HepG2 (cell line): ENCODE results near the gene HORMAD2. TPM values are rescaled to one million over a fixed set of nuclear protein-coding genes. Genes with fewer than 3 reads are reported as not detected.

Source experiments
- AHR ChIP-seq: IDR thresholded peaks from 2 replicates; pipeline ENCODE4 v1.6.1; 2018; ENCODE audit warnings: missing genetic modification reagents, missing compliant biosample characterization
- CHD2 ChIP-seq: IDR thresholded peaks from 2 replicates; pipeline ENCODE4 v1.6.1; 2011; ENCODE audit warnings: low read depth, low read length, improper control_type of control experiment
- HCFC1 ChIP-seq: fragments of 150-350 bp; IDR thresholded peaks from 2 replicates; pipeline ENCODE4 v1.6.1; 2014; ENCODE audit warnings: low read depth, low read length
- HDAC2 ChIP-seq: sonication (generic); formaldehyde crosslinking; IDR thresholded peaks from 2 replicates; pipeline ENCODE4 v1.4.0; 2020; ENCODE audit warnings: missing genetic modification reagents
- ISL2 ChIP-seq: sonication (generic); formaldehyde crosslinking; IDR thresholded peaks from 2 replicates; pipeline ENCODE4 v1.5.0; 2020; ENCODE audit warnings: missing genetic modification reagents
- MEF2D ChIP-seq: sonication (generic); formaldehyde crosslinking; IDR thresholded peaks from 2 replicates; pipeline ENCODE4 v1.5.1; 2020; ENCODE audit warnings: mild to moderate bottlenecking, missing genetic modification reagents
- MEIS2 ChIP-seq: sonication (generic); formaldehyde crosslinking; IDR thresholded peaks from 2 replicates; pipeline ENCODE4 v1.9.0; 2021; ENCODE audit warnings: mild to moderate bottlenecking, missing genetic modification reagents
- MYC ChIP-seq: sonication (generic); formaldehyde crosslinking; IDR thresholded peaks from 2 replicates; pipeline ENCODE4 v1.9.0; 2021; ENCODE audit warnings: missing genetic modification reagents, borderline replicate concordance
- NFE2L1 ChIP-seq: sonication (generic); formaldehyde crosslinking; IDR thresholded peaks from 2 replicates; pipeline ENCODE4 v1.4.0; 2020; ENCODE audit warnings: missing genetic modification reagents, mild to moderate bottlenecking, borderline replicate concordance
- NR3C1 ChIP-seq: sonication (generic); formaldehyde crosslinking; IDR thresholded peaks from 2 replicates; pipeline ENCODE4 v1.4.0; 2020; ENCODE audit warnings: missing genetic modification reagents
- RBFOX2 ChIP-seq: fragments of 200-400 bp; formaldehyde crosslinking; IDR thresholded peaks from 2 replicates; pipeline ENCODE4 v1.6.1; 2017; ENCODE audit warnings: low read depth, mild to moderate bottlenecking, low read length
- SCMH1 ChIP-seq: sonication (generic); formaldehyde crosslinking; IDR thresholded peaks from 2 replicates; pipeline ENCODE4 v1.9.0; 2021; ENCODE audit warnings: missing genetic modification reagents, mild to moderate bottlenecking, borderline replicate concordance
- SRSF4 ChIP-seq: fragments of 200-400 bp; formaldehyde crosslinking; IDR thresholded peaks from one replicate; pipeline ENCODE4 v1.6.1; 2018; ENCODE audit warnings: mild to moderate bottlenecking, low read depth, low read length, moderate library complexity; ENCODE audit not compliant: poor library complexity, severe bottlenecking
- STAT5B ChIP-seq: sonication (generic); formaldehyde crosslinking; IDR thresholded peaks from 2 replicates; pipeline ENCODE4 v1.4.0; 2020; ENCODE audit warnings: missing genetic modification reagents
- TARDBP ChIP-seq: sonication (generic); formaldehyde crosslinking; IDR thresholded peaks from 2 replicates; pipeline ENCODE4 v1.8.0; 2022; ENCODE audit warnings: mild to moderate bottlenecking, missing genetic modification reagents
- TBL1XR1 ChIP-seq: fragments of 150-350 bp; IDR thresholded peaks from 2 replicates; pipeline ENCODE4 v1.6.1; 2014; ENCODE audit warnings: borderline replicate concordance, low read length; ENCODE audit not compliant: partially characterized antibody
- TBX3 ChIP-seq: fragments of 450-650 bp; IDR thresholded peaks from 2 replicates; pipeline ENCODE4 v1.6.1; 2017; ENCODE audit warnings: antibody characterized with exemption, mild to moderate bottlenecking, inconsistent platforms, borderline replicate concordance
- ZFP62 ChIP-seq: sonication (generic); formaldehyde crosslinking; IDR thresholded peaks from 2 replicates; pipeline ENCODE4 v1.4.0; 2020; ENCODE audit warnings: missing genetic modification reagents
- ZNF143 ChIP-seq: sonication (generic); formaldehyde crosslinking; IDR thresholded peaks from 2 replicates; pipeline ENCODE4 v1.4.0; 2020; ENCODE audit warnings: missing genetic modification reagents
- ZNF350 ChIP-seq: sonication (generic); formaldehyde crosslinking; IDR thresholded peaks from 2 replicates; pipeline ENCODE4 v1.4.0; 2020; ENCODE audit warnings: mild to moderate bottlenecking, low read depth, missing genetic modification reagents, borderline replicate concordance
- ZNF546 ChIP-seq: sonication (generic); formaldehyde crosslinking; conservative IDR thresholded peaks from 2 replicates; pipeline ENCODE4 v1.8.1; 2023; ENCODE audit warnings: mild to moderate bottlenecking, missing genetic modification reagents
- ZNF589 ChIP-seq: sonication (generic); formaldehyde crosslinking; conservative IDR thresholded peaks from 2 replicates; pipeline ENCODE4 v1.8.0; 2022; ENCODE audit warnings: mild to moderate bottlenecking, moderate library complexity, missing genetic modification reagents
- ZNF605 ChIP-seq: sonication (generic); formaldehyde crosslinking; IDR thresholded peaks from 2 replicates; pipeline ENCODE4 v1.8.0; 2022; ENCODE audit warnings: mild to moderate bottlenecking, missing genetic modification reagents
- ZNF737 ChIP-seq: sonication (generic); formaldehyde crosslinking; IDR thresholded peaks from 2 replicates; pipeline ENCODE4 v1.5.0; 2020; ENCODE audit warnings: missing genetic modification reagents, mild to moderate bottlenecking, borderline replicate concordance
- polyA plus RNA-seq, 8 experiments: library from polyadenylated mRNA; depleted of rRNA in 3 of 8; stranded (reverse) in 7 of 8; unstranded in 1 of 8; fragments of >200 nt; fragmentation: Illumina TruSeq in 4 of 8; extraction: Trizol in 4 of 8; gene quantifications; 2 replicates each; pipeline versions ENCODE4 v1.2.1 to v1.2.3, GENCODE V29; 2011 to 2016; ENCODE audit warnings: low read depth in 4 of 8, missing spikeins in 1 of 8, mixed read lengths in 1 of 8; ENCODE audit not compliant: insufficient read depth in 1 of 8
- total RNA-seq, 5 experiments: library from RNA; depleted of rRNA; stranded (reverse); fragments of >200 nt; fragmentation: Illumina TruSeq; extraction: Trizol; gene quantifications; 2 replicates each; pipeline ENCODE4 v1.2.3, GENCODE V29; 2016; ENCODE audit warnings: low read depth in 1 of 5
- TF ChIP-seq, protein P1 (sequence below): sonication (generic); formaldehyde crosslinking; conservative IDR thresholded peaks from 2 replicates; pipeline ENCODE4 v1.4.0; 2020; ENCODE audit warnings: missing genetic modification reagents
- TF ChIP-seq, protein P2 (sequence below): sonication (generic); formaldehyde crosslinking; IDR thresholded peaks from 2 replicates; pipeline ENCODE4 v1.5.1; 2020; ENCODE audit warnings: mild to moderate bottlenecking, missing genetic modification reagents, borderline replicate concordance
- TF ChIP-seq, protein P3 (sequence below): sonication (generic); formaldehyde crosslinking; IDR thresholded peaks from 2 replicates; pipeline ENCODE4 v1.4.0; 2020; ENCODE audit warnings: missing genetic modification reagents

HORMAD2 gene
- total and polyA plus RNA-seq, 2 of the 13 experiments (the other 11 are each of a cell fraction or from before 2014, with no cell fraction given), result not detected

DNA sequence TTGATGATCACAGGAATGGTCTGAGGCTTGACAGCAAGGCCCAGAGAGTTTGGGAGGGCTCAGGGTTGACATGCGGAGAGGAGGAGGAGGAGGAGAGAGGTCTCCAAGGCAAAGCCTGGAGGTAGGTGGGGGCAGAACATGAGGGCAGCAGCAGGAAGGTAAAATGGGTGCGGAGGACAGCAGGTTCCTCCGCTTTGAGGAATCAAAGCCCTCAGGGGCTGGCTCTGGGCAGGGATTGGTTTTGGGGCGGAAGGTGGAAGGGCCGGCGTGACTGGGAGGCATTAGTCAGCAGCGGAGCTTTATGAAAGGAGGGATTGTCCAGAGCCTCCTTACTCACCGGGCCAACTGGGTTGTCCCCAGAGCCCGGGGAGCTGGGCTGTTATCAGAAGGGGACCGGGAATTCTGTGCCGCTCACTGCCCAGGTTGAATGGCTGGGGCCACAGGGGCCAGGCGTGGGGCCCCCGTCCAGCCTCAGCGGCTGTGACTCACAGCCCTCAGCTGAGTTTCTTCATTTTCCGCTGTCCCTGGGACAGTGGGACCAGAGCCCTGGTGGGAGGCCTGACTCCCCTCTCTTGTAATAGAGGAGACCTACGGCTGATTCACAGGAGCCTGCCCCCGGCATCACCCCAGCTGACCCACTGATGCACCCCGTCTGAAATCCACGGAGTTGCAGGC lies 130.1 kb downstream of the HORMAD2 start (continued):
- TF ChIP-seq, protein P1, sequence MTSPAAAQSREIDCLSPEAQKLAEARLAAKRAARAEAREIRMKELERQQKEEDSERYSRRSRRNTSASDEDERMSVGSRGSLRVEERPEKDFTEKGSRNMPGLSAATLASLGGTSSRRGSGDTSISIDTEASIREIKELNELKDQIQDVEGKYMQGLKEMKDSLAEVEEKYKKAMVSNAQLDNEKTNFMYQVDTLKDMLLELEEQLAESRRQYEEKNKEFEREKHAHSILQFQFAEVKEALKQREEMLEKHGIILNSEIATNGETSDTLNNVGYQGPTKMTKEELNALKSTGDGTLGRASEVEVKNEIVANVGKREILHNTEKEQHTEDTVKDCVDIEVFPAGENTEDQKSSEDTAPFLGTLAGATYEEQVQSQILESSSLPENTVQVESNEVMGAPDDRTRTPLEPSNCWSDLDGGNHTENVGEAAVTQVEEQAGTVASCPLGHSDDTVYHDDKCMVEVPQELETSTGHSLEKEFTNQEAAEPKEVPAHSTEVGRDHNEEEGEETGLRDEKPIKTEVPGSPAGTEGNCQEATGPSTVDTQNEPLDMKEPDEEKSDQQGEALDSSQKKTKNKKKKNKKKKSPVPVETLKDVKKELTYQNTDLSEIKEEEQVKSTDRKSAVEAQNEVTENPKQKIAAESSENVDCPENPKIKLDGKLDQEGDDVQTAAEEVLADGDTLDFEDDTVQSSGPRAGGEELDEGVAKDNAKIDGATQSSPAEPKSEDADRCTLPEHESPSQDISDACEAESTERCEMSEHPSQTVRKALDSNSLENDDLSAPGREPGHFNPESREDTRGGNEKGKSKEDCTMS, result no peak
- no peak for TF ChIP-seq MEF2D (CRISPR knock-in tag)
- TF ChIP-seq ISL2 (CRISPR knock-in tag), result peak; percentile 40; the same call in 1 of the 2 replicates
- no peak for TF ChIP-seq STAT5B
- TF ChIP-seq AHR, result no peak
- TF ChIP-seq HDAC2 (CRISPR knock-in tag), result peak; percentile 49; the same call in 1 of the 2 replicates
- TF ChIP-seq ZNF589, result no peak
- no peak for TF ChIP-seq TBX3
- TF ChIP-seq TARDBP (CRISPR knock-in tag), result no peak
- TF ChIP-seq HCFC1, result no peak
- TF ChIP-seq, protein P2, sequence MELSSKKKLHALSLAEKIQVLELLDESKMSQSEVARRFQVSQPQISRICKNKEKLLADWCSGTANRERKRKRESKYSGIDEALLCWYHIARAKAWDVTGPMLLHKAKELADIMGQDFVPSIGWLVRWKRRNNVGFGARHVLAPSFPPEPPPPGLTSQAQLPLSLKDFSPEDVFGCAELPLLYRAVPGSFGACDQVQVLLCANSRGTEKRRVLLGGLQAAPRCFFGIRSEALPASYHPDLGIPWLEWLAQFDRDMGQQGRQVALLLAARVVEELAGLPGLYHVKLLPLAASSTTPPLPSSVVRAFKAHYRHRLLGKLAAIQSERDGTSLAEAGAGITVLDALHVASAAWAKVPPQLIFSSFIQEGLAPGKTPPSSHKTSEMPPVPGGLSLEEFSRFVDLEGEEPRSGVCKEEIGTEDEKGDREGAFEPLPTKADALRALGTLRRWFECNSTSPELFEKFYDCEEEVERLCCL (CRISPR knock-in tag), result no peak
- TF ChIP-seq ZNF350 (CRISPR knock-in tag), result no peak; the same call in 1 of the 2 replicates
- TF ChIP-seq ZNF546 (CRISPR knock-in tag), result no peak
- TF ChIP-seq ZFP62 (CRISPR knock-in tag), result no peak
- TF ChIP-seq TBL1XR1, result no peak
- no peak for TF ChIP-seq SRSF4
- TF ChIP-seq ZNF143, result no peak
- TF ChIP-seq ZNF737 (CRISPR knock-in tag), result no peak
- no peak for TF ChIP-seq MEIS2
- no peak for TF ChIP-seq NR3C1 (CRISPR knock-in tag)
- no peak for TF ChIP-seq NFE2L1 (CRISPR knock-in tag)
- TF ChIP-seq, protein P3, sequence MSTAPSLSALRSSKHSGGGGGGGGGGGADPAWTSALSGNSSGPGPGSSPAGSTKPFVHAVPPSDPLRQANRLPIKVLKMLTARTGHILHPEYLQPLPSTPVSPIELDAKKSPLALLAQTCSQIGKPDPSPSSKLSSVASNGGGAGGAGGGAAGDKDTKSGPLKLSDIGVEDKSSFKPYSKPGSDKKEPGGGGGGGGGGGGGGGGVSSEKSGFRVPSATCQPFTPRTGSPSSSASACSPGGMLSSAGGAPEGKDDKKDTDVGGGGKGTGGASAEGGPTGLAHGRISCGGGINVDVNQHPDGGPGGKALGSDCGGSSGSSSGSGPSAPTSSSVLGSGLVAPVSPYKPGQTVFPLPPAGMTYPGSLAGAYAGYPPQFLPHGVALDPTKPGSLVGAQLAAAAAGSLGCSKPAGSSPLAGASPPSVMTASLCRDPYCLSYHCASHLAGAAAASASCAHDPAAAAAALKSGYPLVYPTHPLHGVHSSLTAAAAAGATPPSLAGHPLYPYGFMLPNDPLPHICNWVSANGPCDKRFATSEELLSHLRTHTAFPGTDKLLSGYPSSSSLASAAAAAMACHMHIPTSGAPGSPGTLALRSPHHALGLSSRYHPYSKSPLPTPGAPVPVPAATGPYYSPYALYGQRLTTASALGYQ (CRISPR knock-in tag), result peak; percentile 42; the same call in 1 of the 2 replicates
- TF ChIP-seq RBFOX2, result peak; percentile 52; the same call in 1 of the 2 replicates
- TF ChIP-seq ZNF605 (CRISPR knock-in tag), result no peak
- no peak for TF ChIP-seq SCMH1
- TF ChIP-seq MYC (CRISPR knock-in tag), result peak; percentile 61; the same call in 1 of the 2 replicates
- no peak for TF ChIP-seq CHD2
